ENCODE results near the gene IL5. TPM values are rescaled to one million over a fixed set of nuclear protein-coding genes. Genes with fewer than 3 reads are reported as not detected.
A peak's percentile ranks its signal among the peaks of the same experiment; 100 is the strongest.

The IL5 gene
- total and polyA plus RNA-seq, 2 donors (not counting 1 experiment from before 2014, with no cell fraction given) = not detected

DNA sequence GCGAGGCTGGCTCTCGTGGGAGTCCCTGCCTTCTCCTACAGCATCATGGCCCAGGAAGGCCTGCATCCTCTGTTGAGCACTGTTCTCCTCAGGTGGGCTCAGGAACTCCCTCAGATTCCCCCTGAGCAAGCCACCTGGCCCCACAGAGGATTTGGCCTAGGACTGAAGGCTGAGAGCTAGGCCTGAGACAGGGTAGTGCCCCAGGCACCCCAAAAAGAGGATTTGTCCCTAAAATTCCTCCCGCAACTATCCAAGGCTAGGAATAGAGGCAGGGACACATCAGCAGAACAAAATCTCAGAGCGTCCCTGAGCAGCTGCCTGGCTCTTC is 41.7 kb downstream of the IL5 start:
- Histone ChIP-seq H3K27ac (ENCODE audit: low read length in 2 of 2) (peak overlapping the region; percentile 78 to 85), H3K4me2 (replicated peaks; ENCODE audit: low read depth, low read length, poor library complexity, severe bottlenecking) (peak overlapping the region; percentile 59), H2AFZ (ENCODE audit: insufficient read depth, low read depth, low read length, poor library complexity, severe bottlenecking) (peak overlapping the region; percentile 47), H3K79me2 (ENCODE audit: control insufficient read depth, insufficient read depth, low read length) (peaks cover 7% of the 10 kb centered on the region), H3K9me3 (ENCODE audit: control extremely low read depth in 1 of 3, control insufficient read depth in 2 of 3, insufficient read depth in 1 of 3, low read length in 2 of 3) (no peaks in the 10 kb centered on the region), H4K20me1 (ENCODE audit: control insufficient read depth, insufficient read depth, low read length, poor library complexity, severe bottlenecking) (no peaks in the 10 kb centered on the region), H3K4me1 (ENCODE audit: control insufficient read depth in 2 of 2, insufficient read depth in 2 of 2, low read length in 2 of 2) (peaks cover 19 to 27% of the 10 kb centered on the region in 2 donors), H3K27me3 (replicated peaks in 1 of 4; ENCODE audit: control extremely low read depth in 1 of 4, control insufficient read depth in 3 of 4, insufficient read depth in 4 of 4, low read length in 3 of 4) (no peaks in the 10 kb centered on the region), H3K9ac (ENCODE audit: low read length) (no peak overlapping the region), H3K36me3 (replicated peaks in 1 of 2; ENCODE audit: control extremely low read depth in 1 of 2, control insufficient read depth in 1 of 2, extremely low read depth in 1 of 2, insufficient read depth in 2 of 2, low read length in 1 of 2) (no peaks in the 10 kb centered on the region), H3K4me3 (ENCODE audit: control extremely low read depth in 1 of 5, extremely low read depth in 1 of 5, insufficient read depth in 1 of 5, low read depth in 2 of 5, low read length in 4 of 5) (no peak overlapping the region)
- ChIA-PET CTCF (interaction anchor here (1.0 to 13.8 kb wide), 31 partner anchors 8 to 603 kb away, joined by 3 to 528 read pairs (median 9); partner anchors contain the start of genes GDF9, IRF1 and SLC22A5), POLR2A (interaction anchor here (0.6 to 3.2 kb wide), 10 partner anchors 11 to 229 kb away, joined by 3 to 29 read pairs (median 8); partner anchors contain the start of genes IRF1 and SLC22A5)
- WGBS (ENCODE audit: insufficient coverage) = 75% methylated on average over 4 of the region's 4 CpGs
- TF ChIP-seq EZH2 (IDR thresholded peaks at IDR 0.05; ENCODE audit: borderline replicate concordance, insufficient read depth, low read depth, low read length, poor library complexity, severe bottlenecking) = no peak
- TF ChIP-seq, protein P1, sequence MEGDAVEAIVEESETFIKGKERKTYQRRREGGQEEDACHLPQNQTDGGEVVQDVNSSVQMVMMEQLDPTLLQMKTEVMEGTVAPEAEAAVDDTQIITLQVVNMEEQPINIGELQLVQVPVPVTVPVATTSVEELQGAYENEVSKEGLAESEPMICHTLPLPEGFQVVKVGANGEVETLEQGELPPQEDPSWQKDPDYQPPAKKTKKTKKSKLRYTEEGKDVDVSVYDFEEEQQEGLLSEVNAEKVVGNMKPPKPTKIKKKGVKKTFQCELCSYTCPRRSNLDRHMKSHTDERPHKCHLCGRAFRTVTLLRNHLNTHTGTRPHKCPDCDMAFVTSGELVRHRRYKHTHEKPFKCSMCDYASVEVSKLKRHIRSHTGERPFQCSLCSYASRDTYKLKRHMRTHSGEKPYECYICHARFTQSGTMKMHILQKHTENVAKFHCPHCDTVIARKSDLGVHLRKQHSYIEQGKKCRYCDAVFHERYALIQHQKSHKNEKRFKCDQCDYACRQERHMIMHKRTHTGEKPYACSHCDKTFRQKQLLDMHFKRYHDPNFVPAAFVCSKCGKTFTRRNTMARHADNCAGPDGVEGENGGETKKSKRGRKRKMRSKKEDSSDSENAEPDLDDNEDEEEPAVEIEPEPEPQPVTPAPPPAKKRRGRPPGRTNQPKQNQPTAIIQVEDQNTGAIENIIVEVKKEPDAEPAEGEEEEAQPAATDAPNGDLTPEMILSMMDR (IDR thresholded peaks at IDR 0.05) = no peak
- intact Hi-C loops (cut with micrococcal nuclease) = loop anchor here (1.0 to 10.0 kb wide), 7 partner anchors 82 to 381 kb away; partner anchors contain the start of genes GDF9, SLC22A4 and UQCRQ
- Mint-ChIP-seq H3K9me3 (ENCODE audit: insufficient read depth) (no peaks in the 10 kb centered on the region), H3K4me3 (no peak overlapping the region), H3K27ac (peak overlapping the region; percentile 97), H3K27me3 (no peaks in the 10 kb centered on the region), H3K4me1 (peaks cover 38% of the 10 kb centered on the region)
- no peak for DNase-seq
- ATAC-seq (ENCODE audit: low read depth) = no peak

DNA sequence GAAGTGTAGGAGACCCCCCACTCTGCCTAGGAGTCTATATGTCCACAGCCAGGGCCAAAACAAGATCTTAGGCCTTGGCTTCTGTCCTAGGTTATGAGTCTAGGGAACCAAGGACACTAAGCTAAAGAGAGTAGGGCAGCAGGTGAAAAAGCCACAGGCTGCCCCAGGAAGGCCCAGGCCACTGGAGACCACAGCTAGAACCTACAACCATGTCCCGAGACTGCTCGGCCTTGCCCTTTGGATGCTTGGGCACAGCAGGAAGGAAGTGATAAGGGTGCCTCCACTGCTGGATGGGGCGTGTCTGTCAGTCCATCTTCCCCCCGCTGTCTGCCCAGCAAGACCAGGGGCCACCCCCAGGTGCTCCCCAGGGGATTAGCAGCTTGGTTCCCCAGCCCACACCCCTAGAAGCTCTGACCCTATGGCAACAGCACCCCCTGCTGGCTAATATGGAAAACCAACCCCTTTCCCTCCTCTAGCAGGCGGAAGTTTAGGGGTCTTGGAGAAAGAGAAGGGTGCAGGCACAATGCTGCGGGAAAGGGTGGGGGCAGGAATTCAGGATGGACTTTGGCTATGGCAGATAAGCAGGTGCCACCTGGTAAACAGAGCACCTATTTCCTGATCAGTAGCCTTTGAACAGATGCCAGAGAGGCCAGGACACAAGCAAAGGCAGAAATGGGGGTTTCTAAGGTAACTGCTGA is 42.2 kb downstream of the IL5 start:
- Histone ChIP-seq H3K27ac (ENCODE audit: low read length in 2 of 2) (peak overlapping the region; percentile 78 to 85), H2AFZ (ENCODE audit: insufficient read depth, low read depth, low read length, poor library complexity, severe bottlenecking) (peak overlapping the region; percentile 47), H3K27me3 (replicated peaks in 1 of 4; ENCODE audit: control extremely low read depth in 1 of 4, control insufficient read depth in 3 of 4, insufficient read depth in 4 of 4, low read length in 3 of 4) (no peaks in the 10 kb centered on the region), H3K9ac (ENCODE audit: low read length) (no peak overlapping the region), H3K79me2 (ENCODE audit: control insufficient read depth, insufficient read depth, low read length) (peaks cover 7% of the 10 kb centered on the region), H3K4me1 (ENCODE audit: control insufficient read depth in 2 of 2, insufficient read depth in 2 of 2, low read length in 2 of 2) (peaks cover 19 to 27% of the 10 kb centered on the region in 2 donors), H3K9me3 (ENCODE audit: control extremely low read depth in 1 of 3, control insufficient read depth in 2 of 3, insufficient read depth in 1 of 3, low read length in 2 of 3) (no peaks in the 10 kb centered on the region), H3K4me3 (ENCODE audit: control extremely low read depth in 1 of 5, extremely low read depth in 1 of 5, insufficient read depth in 1 of 5, low read depth in 2 of 5, low read length in 4 of 5) (no peak overlapping the region), H3K4me2 (replicated peaks; ENCODE audit: low read depth, low read length, poor library complexity, severe bottlenecking) (peak overlapping the region; percentile 59), H3K36me3 (replicated peaks in 1 of 2; ENCODE audit: control extremely low read depth in 1 of 2, control insufficient read depth in 1 of 2, extremely low read depth in 1 of 2, insufficient read depth in 2 of 2, low read length in 1 of 2) (no peaks in the 10 kb centered on the region), H4K20me1 (ENCODE audit: control insufficient read depth, insufficient read depth, low read length, poor library complexity, severe bottlenecking) (no peaks in the 10 kb centered on the region)
- 9% methylated on average over 4 of the region's 6 CpGs for WGBS (ENCODE audit: insufficient coverage)
- POLR2A ChIA-PET = interaction anchor here (0.5 to 3.2 kb wide), 14 partner anchors 11 to 320 kb away, joined by 3 to 29 read pairs (median 5); partner anchors contain the start of genes IRF1 and SLC22A5
- H3K27me3 Mint-ChIP-seq = no peaks in the 10 kb centered on the region
- CTCF ChIA-PET = interaction anchor here (0.7 to 13.8 kb wide), 39 partner anchors 8 to 604 kb away, joined by 3 to 528 read pairs (median 7); partner anchors contain the start of genes GDF9, IRF1 and SLC22A5
- intact Hi-C loops (cut with micrococcal nuclease) = loop anchor here (1.0 to 10.0 kb wide), 7 partner anchors 82 to 381 kb away; partner anchors contain the start of genes GDF9, SLC22A4 and UQCRQ
- ATAC-seq (ENCODE audit: low read depth) (peak; percentile 53), DNase-seq (peak; percentile 92)
- H3K27ac Mint-ChIP-seq = peak overlapping the region; percentile 97
- no peaks in the 10 kb centered on the region for H3K9me3 Mint-ChIP-seq (ENCODE audit: insufficient read depth)
- peaks cover 37% of the 10 kb centered on the region for H3K4me1 Mint-ChIP-seq
- H3K4me3 Mint-ChIP-seq = no peak overlapping the region
- TF ChIP-seq, protein P1 (IDR thresholded peaks at IDR 0.05) = peak; percentile 90
- no peak for TF ChIP-seq EZH2 (IDR thresholded peaks at IDR 0.05; ENCODE audit: borderline replicate concordance, insufficient read depth, low read depth, low read length, poor library complexity, severe bottlenecking)

Measured in B cell (primary cell).